Stimulated activated CD4-positive, alpha-beta T cell treated with anti-CD3 and anti-CD28 coated beads, Interleukin-1b, Interleukin-23, amount 100 ng/mL, for 24 hours (primary cell): ENCODE data around the gene SMYD2.

Source experiments
- DNase-seq, 4 experiments: peaks; one replicate each; pipeline ENCODE4 v3.0.0-alpha.2; 2020; ENCODE audit warnings: low read depth in 4 of 4, low spot score in 1 of 4

SMYD2 gene

GRCh38 chr1:214354440-214355148 is 73.6 kb downstream of the SMYD2 start:
- no peak for DNase-seq

GRCh38 chr1:214360116-214360515 is 79.2 kb downstream of the SMYD2 start:
- DNase-seq, result no peak

- DNase-seq, result no peak
These were observed 79.7 kb downstream of the SMYD2 start for GRCh38 chr1:214360525-214361164.

- DNase-seq, result no peak
These were observed 80.7 kb downstream of the SMYD2 start for GRCh38 chr1:214361636-214362035.

GRCh38 chr1:214362188-214362882 is 81.4 kb downstream of the SMYD2 start:
- no peak for DNase-seq

GRCh38 chr1:214363386-214363785 is 82.4 kb downstream of the SMYD2 start:
- no peak for DNase-seq

- DNase-seq, result no peak
These were observed 83.4 kb downstream of the SMYD2 start for GRCh38 chr1:214364386-214364785.

- DNase-seq, result no peak
These were observed 83.9 kb downstream of the SMYD2 start for GRCh38 chr1:214364786-214365295.

GRCh38 chr1:214367841-214368240 is 86.9 kb downstream of the SMYD2 start:
- DNase-seq, result no peak

GRCh38 chr1:214369364-214369763 is 88.4 kb downstream of the SMYD2 start:
- no peak for DNase-seq

GRCh38 chr1:214370615-214371014 is 89.7 kb downstream of the SMYD2 start:
- no peak for DNase-seq

- DNase-seq, result no peak
These were observed 91.1 kb downstream of the SMYD2 start for GRCh38 chr1:214372092-214372491.

GRCh38 chr1:214377485-214377884 is 96.5 kb downstream of the SMYD2 start:
- no peak for DNase-seq

GRCh38 chr1:214377886-214378285 is 96.9 kb downstream of the SMYD2 start:
- DNase-seq, result no peak

- no peak for DNase-seq
These were observed 97.5 kb downstream of the SMYD2 start for GRCh38 chr1:214378492-214378891.

GRCh38 chr1:214379236-214379970 is 98.4 kb downstream of the SMYD2 start:
- DNase-seq, result no peak

- DNase-seq, result no peak
These were observed 99.4 kb downstream of the SMYD2 start for GRCh38 chr1:214380396-214380795.

GRCh38 chr1:214380986-214381695 is 100.2 kb downstream of the SMYD2 start:
- DNase-seq, result no peak

GRCh38 chr1:214383381-214384372 is 102.7 kb downstream of the SMYD2 start:
- DNase-seq, result no peak
